Measurements from ENCODE around the gene ADPRHL1.

Gene ADPRHL1

GRCh38 chr13:113367020-113367560, 86.2 kb downstream of the ADPRHL1 start:
- DNase-seq: no peak

GRCh38 chr13:113365971-113366588, 87.2 kb downstream of the ADPRHL1 start:
- DNase-seq: no peak

- no peak for DNase-seq
Observed at GRCh38 chr13:113365583-113365970, 87.7 kb downstream of the ADPRHL1 start.

- DNase-seq: no peak
Observed at GRCh38 chr13:113364901-113365582, 88.2 kb downstream of the ADPRHL1 start.

- no peak for DNase-seq
Observed at GRCh38 chr13:113364311-113364889, 88.9 kb downstream of the ADPRHL1 start.

GRCh38 chr13:113361406-113361805, 91.9 kb downstream of the ADPRHL1 start:
- no peak for DNase-seq

GRCh38 chr13:113360446-113360845, 92.8 kb downstream of the ADPRHL1 start:
- no peak for DNase-seq

GRCh38 chr13:113359571-113359970, 93.7 kb downstream of the ADPRHL1 start:
- DNase-seq: no peak

GRCh38 chr13:113358653-113359190, 94.6 kb downstream of the ADPRHL1 start:
- DNase-seq: no peak

- DNase-seq: no peak
Observed at GRCh38 chr13:113357529-113357928, 95.8 kb downstream of the ADPRHL1 start.

GRCh38 chr13:113356596-113356995, 96.7 kb downstream of the ADPRHL1 start:
- DNase-seq: no peak

- DNase-seq: no peak
Observed at GRCh38 chr13:113355621-113356020, 97.7 kb downstream of the ADPRHL1 start.

- no peak for DNase-seq
Observed at GRCh38 chr13:113354831-113355610, 98.3 kb downstream of the ADPRHL1 start.

GRCh38 chr13:113353254-113353653, 100.0 kb downstream of the ADPRHL1 start:
- no peak for DNase-seq

GRCh38 chr13:113351514-113352026, 101.7 kb downstream of the ADPRHL1 start:
- DNase-seq: no peak

- no peak for DNase-seq
Observed at GRCh38 chr13:113350938-113351335, 102.4 kb downstream of the ADPRHL1 start.

- no peak for DNase-seq
Observed at GRCh38 chr13:113350065-113350937, 103.0 kb downstream of the ADPRHL1 start.

Measured in NCI-H2029 (cell line).